ENCODE results near the gene ZNHIT6. TPM values are rescaled to one million over a fixed set of nuclear protein-coding genes. Genes with fewer than 3 reads are reported as not detected.

The ZNHIT6 gene
- total and polyA plus RNA-seq, 3 donors from 2014 or later = 10.1 to 14.5 (median 11.3) TPM

DNA sequence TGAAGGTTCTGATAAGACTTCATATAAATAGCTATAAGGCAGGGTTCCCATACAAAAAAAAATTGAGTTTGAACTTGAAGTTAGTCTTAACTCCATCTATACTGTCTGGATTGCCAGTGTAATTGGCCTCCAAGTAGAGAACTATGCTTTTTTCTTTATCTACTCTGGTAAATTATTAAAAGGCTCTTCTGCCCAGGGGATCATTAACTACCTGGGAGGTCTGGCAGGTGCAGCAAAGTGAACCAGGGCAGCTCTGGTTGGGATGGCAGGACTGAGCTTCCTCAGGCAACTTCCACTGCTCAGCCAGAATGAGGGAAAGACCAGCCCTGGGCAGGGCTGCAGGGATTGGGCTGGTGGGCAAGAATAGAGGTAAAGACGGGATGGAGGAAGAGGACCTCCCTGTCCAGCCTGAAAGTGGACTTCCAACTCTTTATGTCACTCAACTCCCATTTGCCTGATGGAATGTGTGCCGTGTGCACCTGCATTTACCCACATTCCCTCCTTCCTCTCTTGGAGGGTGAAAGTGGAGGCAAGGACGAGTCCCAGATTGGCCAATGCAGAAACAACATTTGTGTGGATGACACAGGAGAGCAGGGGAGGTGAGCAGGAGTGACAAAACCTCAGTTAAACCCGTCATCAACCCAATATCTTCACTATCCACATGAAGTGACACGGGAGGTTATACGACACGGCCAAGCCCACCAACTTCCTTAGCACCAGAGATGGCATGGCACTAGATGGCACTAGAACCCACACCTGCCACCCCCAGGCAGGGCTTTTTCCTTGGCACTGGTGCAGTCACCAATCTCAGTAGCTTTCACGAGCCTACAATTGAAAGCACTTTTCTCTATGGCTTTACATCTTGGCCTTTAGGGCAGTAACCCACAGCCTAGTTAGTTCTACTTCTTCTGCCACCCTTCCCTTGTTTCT is 102.5 kb downstream of the ZNHIT6 start:
- Histone ChIP-seq H3K4me1 (no peaks in the 10 kb centered on the region), H3K4me3 (no peak overlapping the region), H3K27ac (no peak overlapping the region), H3K9me3 (no peaks in the 10 kb centered on the region), H3K27me3 (no peaks in the 10 kb centered on the region), H3K36me3 (ENCODE audit: low read depth, missing control alignments) (no peaks in the 10 kb centered on the region)
- WGBS, 2 donors = 79 to 87% methylated on average over 8 of the region's 8 CpGs
- TF ChIP-seq POLR2A (IDR thresholded peaks at IDR 0.05) = no peak
- TF ChIP-seq, protein P1, sequence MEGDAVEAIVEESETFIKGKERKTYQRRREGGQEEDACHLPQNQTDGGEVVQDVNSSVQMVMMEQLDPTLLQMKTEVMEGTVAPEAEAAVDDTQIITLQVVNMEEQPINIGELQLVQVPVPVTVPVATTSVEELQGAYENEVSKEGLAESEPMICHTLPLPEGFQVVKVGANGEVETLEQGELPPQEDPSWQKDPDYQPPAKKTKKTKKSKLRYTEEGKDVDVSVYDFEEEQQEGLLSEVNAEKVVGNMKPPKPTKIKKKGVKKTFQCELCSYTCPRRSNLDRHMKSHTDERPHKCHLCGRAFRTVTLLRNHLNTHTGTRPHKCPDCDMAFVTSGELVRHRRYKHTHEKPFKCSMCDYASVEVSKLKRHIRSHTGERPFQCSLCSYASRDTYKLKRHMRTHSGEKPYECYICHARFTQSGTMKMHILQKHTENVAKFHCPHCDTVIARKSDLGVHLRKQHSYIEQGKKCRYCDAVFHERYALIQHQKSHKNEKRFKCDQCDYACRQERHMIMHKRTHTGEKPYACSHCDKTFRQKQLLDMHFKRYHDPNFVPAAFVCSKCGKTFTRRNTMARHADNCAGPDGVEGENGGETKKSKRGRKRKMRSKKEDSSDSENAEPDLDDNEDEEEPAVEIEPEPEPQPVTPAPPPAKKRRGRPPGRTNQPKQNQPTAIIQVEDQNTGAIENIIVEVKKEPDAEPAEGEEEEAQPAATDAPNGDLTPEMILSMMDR (IDR thresholded peaks at IDR 0.05) = no peak
- DNase-seq = no peak
- intact Hi-C loops (cut with DNase I; ENCODE audit: low total_unique reads) = no loop called here

DNA sequence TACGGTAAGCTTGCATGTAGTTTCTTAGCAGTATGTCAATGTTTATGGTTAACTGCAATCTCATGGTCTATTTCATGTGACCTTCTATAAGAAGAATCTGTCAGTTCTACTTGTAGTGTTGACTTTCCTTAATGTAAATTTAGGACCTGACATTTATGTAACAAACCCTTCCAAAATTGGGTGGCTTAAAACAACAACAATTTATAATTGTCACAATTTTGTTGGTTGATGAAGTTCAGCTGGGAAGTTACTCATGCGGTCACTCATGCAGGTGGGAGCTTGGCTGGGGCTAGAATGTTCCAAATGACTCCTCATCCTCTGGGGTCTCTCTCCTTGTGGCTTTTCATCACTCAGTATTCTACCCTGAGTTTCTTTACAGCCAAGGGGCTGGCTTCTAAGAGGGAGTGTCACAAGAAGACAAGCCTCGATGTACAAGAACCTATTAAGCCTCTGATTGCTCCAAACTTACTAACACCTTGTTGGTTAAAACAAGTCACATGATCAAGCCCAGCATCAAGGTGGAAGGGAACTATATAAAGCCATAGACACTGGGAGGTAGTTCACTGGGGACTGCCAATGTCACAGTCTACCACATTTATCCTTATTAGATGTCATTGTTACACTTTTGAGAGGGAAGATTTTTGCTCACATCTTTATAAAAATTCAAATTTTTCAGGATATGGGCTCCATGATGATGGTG is 103.8 kb downstream of the ZNHIT6 start:
- Histone ChIP-seq H3K27ac (no peak overlapping the region), H3K36me3 (ENCODE audit: low read depth, missing control alignments) (no peaks in the 10 kb centered on the region), H3K4me1 (no peaks in the 10 kb centered on the region), H3K27me3 (no peaks in the 10 kb centered on the region), H3K4me3 (no peak overlapping the region), H3K9me3 (no peaks in the 10 kb centered on the region)
- intact Hi-C loops (cut with DNase I; ENCODE audit: low total_unique reads) = no loop called here
- 89 to 92% methylated on average over 3 of the region's 3 CpGs for WGBS, 2 donors
- TF ChIP-seq, protein P1 (IDR thresholded peaks at IDR 0.05) = no peak
- no peak for DNase-seq

DNA sequence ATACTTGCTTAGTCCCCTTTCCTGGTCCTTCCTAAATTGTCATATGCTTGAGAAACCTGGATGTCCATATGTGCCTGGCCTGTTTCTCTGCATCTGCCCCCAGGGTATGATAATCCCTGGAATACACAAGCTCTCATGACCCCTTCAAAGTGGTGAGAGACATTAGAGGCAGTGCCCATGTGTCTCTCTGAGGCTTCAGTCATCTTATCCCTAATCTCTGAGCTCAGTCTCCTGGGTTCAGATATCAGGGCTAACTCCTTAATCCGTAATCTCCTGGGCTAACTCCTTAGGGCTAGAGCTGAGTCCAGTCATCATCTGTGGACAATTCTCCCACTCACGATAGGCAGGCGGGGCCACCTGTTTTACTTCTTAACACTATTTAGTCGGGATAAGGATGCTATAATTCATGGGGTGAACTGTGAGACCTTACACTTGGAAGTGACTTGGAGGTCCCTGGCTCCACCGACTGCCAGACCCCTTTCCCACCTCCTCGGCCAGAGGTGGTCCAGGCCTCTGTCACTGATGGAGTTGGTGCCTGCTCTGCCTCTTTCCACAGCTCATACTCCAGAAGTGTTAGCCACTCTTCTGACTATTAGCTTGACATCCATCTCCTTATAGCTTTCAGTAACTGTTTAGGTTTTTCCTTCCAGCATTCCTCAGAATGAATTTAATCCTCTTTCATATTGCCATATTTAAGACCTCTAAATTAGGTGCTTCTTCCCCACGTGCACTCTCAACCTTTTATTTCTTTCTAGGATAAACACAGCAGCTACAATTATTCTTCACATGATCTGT is 105.0 kb downstream of the ZNHIT6 start:
- H3K4me1 ChIP-seq = no peaks in the 10 kb centered on the region
- intact Hi-C loops (cut with DNase I; ENCODE audit: low total_unique reads) = no loop called here
- H3K9me3 ChIP-seq = no peaks in the 10 kb centered on the region
- H3K27me3 ChIP-seq = no peaks in the 10 kb centered on the region
- no peak overlapping the region for H3K4me3 ChIP-seq
- H3K36me3 ChIP-seq (ENCODE audit: low read depth, missing control alignments) = no peaks in the 10 kb centered on the region
- no peak for DNase-seq
- no peak for TF ChIP-seq POLR2A (IDR thresholded peaks at IDR 0.05)
- TF ChIP-seq, protein P1 (IDR thresholded peaks at IDR 0.05) = no peak
- no peak overlapping the region for H3K27ac ChIP-seq
- 73 to 80% methylated on average over 7 of the region's 7 CpGs for WGBS, 2 donors

DNA sequence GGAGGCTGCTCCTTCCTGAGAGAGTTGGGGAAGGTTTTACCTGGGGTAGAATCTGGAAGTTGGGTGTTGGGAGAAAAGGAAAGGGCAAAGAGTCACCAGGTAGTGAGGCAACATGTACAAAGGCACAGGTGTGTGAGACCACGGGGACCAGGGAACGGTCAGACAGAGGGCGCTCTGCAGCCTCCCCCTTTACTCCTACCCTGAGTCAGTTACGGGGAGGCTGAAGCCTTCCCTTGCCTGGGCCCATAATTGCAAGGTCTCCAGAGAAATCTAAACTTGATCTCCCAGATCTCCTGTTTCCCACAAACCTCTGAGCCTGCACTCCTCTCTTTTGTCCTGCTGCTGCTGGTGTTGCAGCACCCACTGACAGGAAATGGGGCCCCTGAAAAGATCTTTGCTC is 105.7 kb downstream of the ZNHIT6 start:
- H3K27me3 ChIP-seq = no peaks in the 10 kb centered on the region
- H3K9me3 ChIP-seq = no peaks in the 10 kb centered on the region
- no peak for DNase-seq
- 87 to 89% methylated on average over 4 of the region's 4 CpGs for WGBS, 2 donors
- H3K27ac ChIP-seq = no peak overlapping the region
- TF ChIP-seq, protein P1 (IDR thresholded peaks at IDR 0.05) = no peak
- TF ChIP-seq POLR2A (IDR thresholded peaks at IDR 0.05) = no peak
- intact Hi-C loops (cut with DNase I; ENCODE audit: low total_unique reads) = no loop called here
- H3K4me1 ChIP-seq = no peaks in the 10 kb centered on the region
- no peak overlapping the region for H3K4me3 ChIP-seq
- no peaks in the 10 kb centered on the region for H3K36me3 ChIP-seq (ENCODE audit: low read depth, missing control alignments)

All from testis (tissue), 3 donors.